ENCODE results near the gene RNF225. TPM values are rescaled to one million over a fixed set of nuclear protein-coding genes. Genes with fewer than 3 reads are reported as not detected.
"Not testable (repeated sequence)": the region's sequence is repeated elsewhere in the genome, so short reads cannot be mapped to it uniquely, and the experiment has no call there.

Gene RNF225
- total and polyA plus RNA-seq, 9 of the 15 experiments (the other 6 are each of a cell fraction or from before 2014, with no cell fraction given), result 0.33 TPM; not detected in 8

GRCh38 chr19:58348080-58348479, 47.4 kb upstream of the RNF225 start:
- H3K4me3 ChIP-seq, result peak overlapping the region; percentile 78
- DNase-seq (ENCODE audit: extremely low read depth in 1 of 4, low spot score in 3 of 4); in situ Hi-C loops (cut with MboI); CTCF ChIA-PET (ENCODE audit: low intra/inter-chr PET ratio); intact Hi-C loops (cut with micrococcal nuclease); H3K36me3 ChIP-seq (ENCODE audit: control insufficient read depth, insufficient read depth, low read length); FAIRE-seq; H3K27me3 ChIP-seq (ENCODE audit: control insufficient read depth in 2 of 2, insufficient read depth in 2 of 2, low read length in 2 of 2); H3K79me2 ChIP-seq (ENCODE audit: control insufficient read depth, insufficient read depth, low read length); H3K9me3 ChIP-seq (replicated peaks; ENCODE audit: control insufficient read depth, insufficient read depth, low read depth, low read length); ATAC-seq; H4K20me1 ChIP-seq (replicated peaks; ENCODE audit: control insufficient read depth, insufficient read depth, low read length); H3K27ac ChIP-seq (ENCODE audit: extremely low read depth, low read depth, low read length); H3K9me1 ChIP-seq (ENCODE audit: control insufficient read depth, insufficient read depth, low read length); TF ChIP-seq ZBTB40 (CRISPR knock-in tag; IDR thresholded peaks at IDR 0.05): not testable (repeated sequence)
- TSS peak; percentile 65 for BruUV-seq (replicated peaks)
- peaks cover 5 to 21% of the 10 kb centered on the region in 2 experiments; a peak in 4 of 5 replicates for H3K4me1 ChIP-seq (replicated peaks in 1 of 2; ENCODE audit: control insufficient read depth in 2 of 2, insufficient read depth in 2 of 2, low read length in 2 of 2)
- POLR2A ChIA-PET, result interaction anchor here (0.6 to 3.6 kb wide), 6 partner anchors 11 to 136 kb away, joined by 3 to 20 read pairs (median 4); partner anchors contain the start of gene ZNF497
- WGBS (ENCODE audit: insufficient coverage, low coverage, missing lambda C conversion rate), result 1% methylated on average over 12 of the region's 12 CpGs
- peak overlapping the region; percentile 83 for H3K4me2 ChIP-seq (ENCODE audit: insufficient read depth, low read length)
- H2AFZ ChIP-seq (ENCODE audit: low read depth, low read length), result peak overlapping the region; percentile 84
- peak overlapping the region; percentile 59 to 96; a peak in 3 of 4 replicates for H3K9ac ChIP-seq (ENCODE audit: insufficient read depth in 1 of 2, low read depth in 2 of 2, low read length in 2 of 2)
- TF ChIP-seq CEBPB (tag; IDR thresholded peaks at IDR 0.05), result peak; percentile 89
- TF ChIP-seq ZNF766 (CRISPR knock-in tag; conservative IDR thresholded peaks at IDR 0.05), result 0 out of 2 replicates have a peak, but pooled peaks have one; percentile 29
- 0 out of 2 replicates have a peak, but pooled peaks have one; percentile 29 for TF ChIP-seq CEBPG (CRISPR knock-in tag; IDR thresholded peaks at IDR 0.05)
- peak; percentile 60 to 82 for TF ChIP-seq CEBPG (tag; conservative IDR thresholded peaks at IDR 0.05 in 1 of 2, IDR thresholded peaks at IDR 0.05 in 1 of 2)
- peak; percentile 27; the same call in 1 of the 2 replicates for TF ChIP-seq ZBTB40 (IDR thresholded peaks at IDR 0.05)
- TF ChIP-seq PKNOX1 (IDR thresholded peaks at IDR 0.05), result peak; percentile 19; the same call in 1 of the 2 replicates
